ENCODE measurements around the gene GATC.

GATC gene

GRCh38 chr12:120500581-120500980 lies 54.3 kb downstream of the GATC start:
- DNase-seq: no peak

GRCh38 chr12:120504587-120504986 lies 58.3 kb downstream of the GATC start:
- DNase-seq: no peak

- no peak for DNase-seq
Observed at GRCh38 chr12:120508537-120508936, 62.3 kb downstream of the GATC start.

Data from OCI-M1 (cell line).